ENCODE data around the gene HTR1D.
A peak's percentile ranks its signal among the peaks of the same experiment; 100 is the strongest.

HTR1D gene

GRCh38 chr1:23184212-23184934 is 32.9 kb downstream of the HTR1D start:
- DNase-seq (ENCODE audit: low read depth in 2 of 2): peak in 1 of 2 donors; percentile 47

DNA sequence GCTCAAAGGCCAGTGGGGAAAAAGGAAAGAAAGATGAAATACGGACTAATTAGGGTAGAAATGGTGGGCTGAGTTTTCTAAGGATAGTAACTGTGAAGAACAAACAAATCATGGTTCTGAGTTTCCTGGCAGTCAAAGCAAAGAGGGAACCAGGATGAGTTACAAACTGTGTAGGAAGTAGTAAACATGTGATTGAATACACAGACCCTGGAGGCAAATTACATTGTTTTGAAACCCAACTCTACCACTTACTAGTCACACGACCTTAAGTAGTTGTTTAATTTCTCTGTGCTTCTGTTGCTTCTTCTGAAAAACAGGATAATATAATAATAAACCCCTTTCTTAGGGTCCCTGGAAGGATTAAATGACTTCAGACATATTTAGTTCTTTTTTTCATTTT is 37.4 kb downstream of the HTR1D start:
- DNase-seq (ENCODE audit: low read depth in 2 of 2): no peak

DNA sequence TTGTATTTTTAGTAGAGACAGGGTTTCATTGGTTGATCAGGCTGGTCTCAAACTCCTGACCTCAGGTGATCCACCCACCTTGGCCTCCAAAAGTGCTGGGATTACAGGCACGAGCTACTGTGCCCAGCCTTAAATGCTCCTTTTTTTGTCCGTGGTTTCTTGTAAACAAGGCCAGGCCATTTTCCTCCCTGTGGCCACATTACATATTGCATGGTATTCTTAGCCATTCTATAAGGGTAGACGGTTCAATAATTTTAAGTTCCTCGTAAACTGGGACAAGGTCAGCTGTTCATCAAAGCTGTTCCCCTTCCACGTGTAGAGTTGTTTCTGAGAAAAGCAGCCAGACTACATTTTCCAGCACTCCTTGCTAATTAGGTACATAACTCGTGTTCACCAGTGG is 38.4 kb downstream of the HTR1D start:
- no peak for DNase-seq (ENCODE audit: low read depth in 2 of 2)

DNA sequence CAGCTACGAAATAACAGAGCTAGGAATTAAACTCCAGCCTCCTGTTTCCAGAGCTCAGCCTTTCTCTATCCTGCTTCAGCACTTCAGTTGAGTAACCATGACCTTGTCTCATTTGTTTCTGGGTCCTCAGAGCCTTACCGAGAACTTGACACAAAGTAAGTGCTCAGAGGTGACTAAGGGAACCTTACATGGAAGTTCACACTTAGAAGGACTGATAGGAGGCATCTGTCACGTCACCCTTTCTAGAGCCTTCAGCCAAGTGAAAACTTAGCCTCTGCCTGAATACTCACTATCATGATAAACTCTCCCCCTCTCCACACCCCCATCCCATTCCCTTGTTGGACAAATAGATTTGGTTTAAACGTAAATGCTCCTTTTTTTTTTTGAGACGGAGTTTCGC is 38.9 kb downstream of the HTR1D start:
- DNase-seq (ENCODE audit: low read depth in 2 of 2): no peak

GRCh38 chr1:23177438-23178380 is 39.6 kb downstream of the HTR1D start:
- peak; percentile 28 to 40 for DNase-seq (ENCODE audit: low read depth in 2 of 2)

DNA sequence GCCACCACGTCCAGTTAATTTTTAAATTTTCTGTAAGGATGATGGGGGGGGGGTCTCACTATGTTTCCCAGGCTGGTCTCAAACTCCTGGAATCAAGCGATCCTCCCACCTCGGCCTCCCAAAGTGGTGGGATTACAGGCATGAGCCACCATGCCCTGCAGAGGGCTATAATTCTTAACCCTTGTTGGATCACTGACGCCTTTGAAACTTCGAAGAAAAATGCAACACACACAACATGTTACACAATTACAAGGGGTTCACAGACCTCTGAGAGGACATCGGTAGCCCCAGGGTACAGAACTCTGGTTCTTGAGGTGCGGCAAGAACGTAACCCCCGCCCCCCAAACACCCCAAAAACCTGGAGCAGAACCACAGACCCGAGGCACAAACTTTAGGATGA is 40.3 kb downstream of the HTR1D start:
- no peak for DNase-seq (ENCODE audit: low read depth in 2 of 2)

DNA sequence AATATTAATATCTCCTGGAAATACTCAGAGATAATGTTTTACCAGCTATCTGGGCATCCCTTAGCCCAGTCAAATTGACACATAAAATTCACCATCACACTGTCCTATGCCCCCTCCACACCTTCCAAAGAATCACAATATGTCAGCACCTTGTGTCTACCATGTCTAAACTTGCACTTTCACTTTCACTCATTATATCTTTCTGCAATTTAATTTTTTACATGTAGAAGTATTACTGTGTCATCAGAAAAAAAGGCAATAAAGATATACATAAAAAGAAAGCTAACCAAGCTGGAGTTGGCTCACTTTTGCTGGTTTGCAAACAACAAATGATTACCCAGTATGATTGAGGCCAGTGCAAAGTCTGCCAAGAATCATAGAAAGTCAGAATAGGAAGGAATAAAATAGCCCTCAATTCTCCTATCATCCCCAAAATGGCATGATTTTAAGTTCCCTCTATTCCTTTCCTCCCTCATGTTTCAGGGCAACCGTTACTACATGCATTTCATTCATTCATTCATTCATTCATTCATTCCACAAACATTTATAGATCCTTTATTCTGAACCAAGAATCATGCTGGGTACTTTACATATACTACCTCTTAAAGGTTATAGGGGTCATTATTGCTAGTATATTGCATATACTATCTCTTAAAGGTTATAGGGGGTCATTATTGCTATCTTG is 42.7 kb downstream of the HTR1D start:
- no peak for DNase-seq (ENCODE audit: low read depth in 2 of 2)

- DNase-seq (ENCODE audit: low read depth in 2 of 2): no peak
Measured at GRCh38 chr1:23171181-23171755, 46.0 kb downstream of the HTR1D start.

- DNase-seq (ENCODE audit: low read depth in 2 of 2): no peak
Measured at GRCh38 chr1:23169727-23170335, 47.5 kb downstream of the HTR1D start.

GRCh38 chr1:23169195-23169575 is 48.1 kb downstream of the HTR1D start:
- DNase-seq (ENCODE audit: low read depth in 2 of 2): no peak

GRCh38 chr1:23168445-23169194 is 48.7 kb downstream of the HTR1D start, which contains the start of gene LUZP1:
Gene LUZP1, minus strand, starts transcription at chr1:23168856.
- DNase-seq (ENCODE audit: low read depth in 2 of 2): peak; percentile 85 to 88

GRCh38 chr1:23168079-23168444 is 49.2 kb downstream of the HTR1D start:
- no peak for DNase-seq (ENCODE audit: low read depth in 2 of 2)

DNA sequence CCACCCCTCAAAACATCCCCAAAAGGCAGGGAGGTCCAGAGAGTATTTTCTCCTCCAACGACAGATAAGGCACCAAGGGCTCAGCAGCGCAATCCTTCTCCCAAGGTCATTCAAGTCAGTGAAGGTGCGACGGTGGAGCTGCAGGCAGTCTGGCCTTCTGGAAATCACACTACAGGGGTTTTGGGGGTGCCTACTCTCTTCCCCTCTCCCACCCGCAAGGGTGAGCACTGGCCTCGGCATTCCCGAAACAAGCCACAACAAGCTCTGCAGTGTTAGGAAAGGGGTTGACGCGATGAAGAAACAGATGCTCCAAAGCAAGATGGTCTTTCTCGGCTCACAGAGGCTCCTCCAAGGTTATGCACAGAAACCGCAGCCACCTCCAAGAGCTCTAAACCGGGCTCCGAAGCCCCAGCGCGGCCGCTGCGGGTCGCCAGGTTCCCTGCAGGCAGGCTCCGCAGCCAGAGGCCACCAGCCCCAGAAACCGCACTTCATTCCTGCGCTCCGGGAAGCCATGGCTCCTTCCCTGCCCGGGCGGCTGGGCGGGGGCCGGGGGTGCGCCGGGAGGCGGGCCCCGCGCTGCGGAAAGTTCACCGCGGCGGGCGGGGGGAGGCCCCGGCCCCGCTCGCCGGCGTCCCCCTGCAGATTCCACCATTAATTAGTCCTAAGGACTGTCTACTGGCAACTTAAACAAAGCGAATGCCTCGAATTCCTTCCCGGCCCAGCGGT is 49.8 kb downstream of the HTR1D start:
- DNase-seq (ENCODE audit: low read depth in 2 of 2): no peak

GRCh38 chr1:23166854-23167253 is 50.4 kb downstream of the HTR1D start:
- no peak for DNase-seq (ENCODE audit: low read depth in 2 of 2)

GRCh38 chr1:23163395-23163794 is 53.9 kb downstream of the HTR1D start:
- DNase-seq (ENCODE audit: low read depth in 2 of 2): no peak

GRCh38 chr1:23159963-23160877 is 57.1 kb downstream of the HTR1D start:
- DNase-seq (ENCODE audit: low read depth in 2 of 2): no peak

- DNase-seq (ENCODE audit: low read depth in 2 of 2): no peak
Measured at GRCh38 chr1:23156940-23157339, 60.4 kb downstream of the HTR1D start.

GRCh38 chr1:23152966-23153684 is 64.2 kb downstream of the HTR1D start:
- no peak for DNase-seq (ENCODE audit: low read depth in 2 of 2)

All from stimulated activated CD4-positive, alpha-beta T cell treated with anti-CD3 and anti-CD28 coated beads, Interleukin-1b, Interleukin-23, amount 100 ng/mL, for 4 hours (primary cell).